Transverse colon (tissue), 4 donors: ENCODE measurements around the gene CD70. TPM values are rescaled to one million over a fixed set of nuclear protein-coding genes. Genes with fewer than 3 reads are reported as not detected.
"Not testable (repeated sequence)": the region's sequence is repeated elsewhere in the genome, so short reads cannot be mapped to it uniquely, and the experiment has no call there.

Experiments
- DNase-seq: peaks from one replicate; pipeline ENCODE4 v3.0.0-alpha.2; 2019
- H3K27ac ChIP-seq, 4 donors: fragments of 200-600 bp; sonication (generic); 2 replicates each; pipeline ENCODE4 v1.5.1; 2016 to 2018; ENCODE audit warnings: inconsistent platforms in 4 of 4
- H3K27me3 ChIP-seq: fragments of 200-600 bp; sonication (generic); 2 replicates; pipeline ENCODE4 v1.5.1; 2017; ENCODE audit warnings: inconsistent platforms
- H3K36me3 ChIP-seq, 4 donors: fragments of 200-600 bp; sonication (generic); 2 replicates each; pipeline ENCODE4 v1.5.1; 2017 to 2019; ENCODE audit warnings: inconsistent platforms in 4 of 4
- H3K4me1 ChIP-seq, 4 donors: fragments of 200-600 bp; sonication (generic); 2 replicates each; pipeline ENCODE4 v1.5.1; 2017 to 2020; ENCODE audit warnings: inconsistent platforms in 4 of 4
- H3K4me3 ChIP-seq, 4 donors: fragments of 200-600 bp; sonication (generic); 1 replicate in 1 of 4; 2 replicates in 3 of 4; pipeline versions ENCODE4 v1.5.1 to v1.6.1; 2017 to 2019; ENCODE audit warnings: inconsistent platforms in 4 of 4
- H3K9me3 ChIP-seq, 2 donors: fragments of 200-600 bp; sonication (generic); 2 replicates each; pipeline ENCODE4 v1.5.1; 2017 to 2019; ENCODE audit warnings: inconsistent platforms in 2 of 2
- CTCF ChIP-seq, 5 experiments: fragments of 200-600 bp in 3 of 5; fragments of 450-650 bp in 2 of 5; sonication (generic) in 3 of 5; IDR thresholded peaks; 1 replicate in 2 of 5; 2 replicates in 3 of 5; pipeline ENCODE4 v1.5.1; 2016 to 2017; ENCODE audit warnings: antibody characterized with exemption in 5 of 5, inconsistent platforms in 3 of 5, mild to moderate bottlenecking in 2 of 5, moderate library complexity in 1 of 5
- EP300 ChIP-seq: sonication (generic); formaldehyde crosslinking; IDR thresholded peaks from one replicate; pipeline ENCODE4 v1.6.1; 2017; ENCODE audit warnings: antibody characterized with exemption, low read depth
- POLR2A ChIP-seq: fragments of 450-650 bp; IDR thresholded peaks from one replicate; pipeline ENCODE4 v1.6.1; 2016; ENCODE audit warnings: antibody characterized with exemption, mild to moderate bottlenecking, moderate library complexity
- POLR2AphosphoS5 ChIP-seq, 3 donors: sonication (generic); formaldehyde crosslinking; IDR thresholded peaks; one replicate each; pipeline ENCODE4 v1.6.1; 2016; ENCODE audit warnings: antibody characterized with exemption in 3 of 3
- WGBS, 2 donors: methylation state at CpG; one replicate each; pipeline ENCODE4 v1.1.5; 2018; ENCODE audit warnings: low coverage in 1 of 2; 5-methylcytosine and 5-hydroxymethylcytosine counted together
- in situ Hi-C, 4 donors: fragments of 200-750 bp; cut with MboI; loops; one replicate each; pipeline versions ENCODE4 v1.15.0 to v1.15.1; 2017; ENCODE audit warnings: low sequenced_read_pairs in 3 of 4, low pct_ligation_motif_present in 1 of 4, low pct_unique_long_range_greater_than_20kb in 1 of 4
- intact Hi-C: fragments of 100-400 bp; cut with DNase I; formaldehyde crosslinking; loops from one replicate; pipeline ENCODE4 v1.15.1; 2023; ENCODE audit warnings: low total_unique reads
- total RNA-seq, 4 donors: library from RNA; depleted of rRNA; stranded (reverse); fragments of >200 nt; gene quantifications; one replicate each; pipeline ENCODE4 v1.1.0, GENCODE V29; 2016

CD70 gene
- total RNA-seq, 4 donors from 2014 or later = not detected

GRCh38 chr19:6568010-6568526 lies 22.9 kb downstream of the CD70 start:
- TF ChIP-seq CTCF (IDR thresholded peaks at IDR 0.05) (no peak), EP300 (no peak), POLR2AphosphoS5 (IDR thresholded peaks at IDR 0.05) (no peak), POLR2A (no peak)
- in situ Hi-C loops (no loop called here), intact Hi-C loops (no loop called here)
- H3K36me3 ChIP-seq = no peaks in the 10 kb centered on the region
- peaks cover 29% of the 10 kb centered on the region for H3K27me3 ChIP-seq
- no peaks in the 10 kb centered on the region for H3K4me1 ChIP-seq
- 53 to 60% methylated on average over 7 to 8 of the region's 8 CpGs for WGBS, 2 donors
- H3K9me3 ChIP-seq = peaks cover 0 to 8% of the 10 kb centered on the region in 2 donors
- DNase-seq = no peak
- no peak overlapping the region for H3K27ac ChIP-seq
- H3K4me3 ChIP-seq = no peak overlapping the region

- peaks cover 19% of the 10 kb centered on the region for H3K27me3 ChIP-seq
- intact Hi-C loops, H3K4me3 ChIP-seq, H3K9me3 ChIP-seq, H3K36me3 ChIP-seq, in situ Hi-C loops, DNase-seq, H3K27ac ChIP-seq, H3K4me1 ChIP-seq: not testable (repeated sequence)
- 65 to 80% methylated on average over 1 to 3 of the region's 3 CpGs for WGBS, 2 donors
Observed at GRCh38 chr19:6566727-6567126, 24.2 kb downstream of the CD70 start.

GRCh38 chr19:6564393-6564792 lies 26.6 kb downstream of the CD70 start:
- in situ Hi-C loops (no loop called here), intact Hi-C loops (no loop called here)
- Histone ChIP-seq H3K9me3 (no peaks in the 10 kb centered on the region), H3K27me3 (peaks cover 9% of the 10 kb centered on the region), H3K36me3 (no peaks in the 10 kb centered on the region), H3K27ac (no peak overlapping the region), H3K4me1 (no peaks in the 10 kb centered on the region), H3K4me3 (no peak overlapping the region)
- 79% methylated on average over 2 of the region's 2 CpGs; no CpG with 5 or more reads in 1 of the 2 donors for WGBS, 2 donors
- TF ChIP-seq EP300 (no peak), CTCF (IDR thresholded peaks at IDR 0.05) (no peak), POLR2AphosphoS5 (IDR thresholded peaks at IDR 0.05) (no peak), POLR2A (no peak)
- no peak for DNase-seq

GRCh38 chr19:6562437-6562836 lies 28.5 kb downstream of the CD70 start:
- H3K4me3 ChIP-seq, H3K9me3 ChIP-seq, H3K36me3 ChIP-seq, DNase-seq, H3K27me3 ChIP-seq, H3K4me1 ChIP-seq, in situ Hi-C loops, H3K27ac ChIP-seq, intact Hi-C loops: not testable (repeated sequence)
- WGBS, 2 donors = 14 to 47% methylated on average over 1 of the region's 1 CpG

GRCh38 chr19:6556480-6557195 lies 34.3 kb downstream of the CD70 start:
- TF ChIP-seq EP300 (no peak), POLR2A (no peak), CTCF (IDR thresholded peaks at IDR 0.05) (no peak), POLR2AphosphoS5 (IDR thresholded peaks at IDR 0.05) (no peak)
- in situ Hi-C loops = no loop called here

More at GRCh38 chr19:6556480-6557195, 34.3 kb downstream of the CD70 start:
- Histone ChIP-seq H3K36me3 (no peaks in the 10 kb centered on the region), H3K9me3 (no peaks in the 10 kb centered on the region), H3K4me3 (no peak overlapping the region), H3K4me1 (peaks cover 0 to 6% (median 0%) of the 10 kb centered on the region in 4 donors), H3K27ac (no peak overlapping the region), H3K27me3 (peaks cover 18% of the 10 kb centered on the region)
- 63 to 64% methylated on average over 11 of the region's 11 CpGs for WGBS, 2 donors
- no peak for DNase-seq
- intact Hi-C loops = no loop called here
